Chondrocyte (in vitro differentiated cells): ENCODE data around the gene ZNF385B. TPM values are rescaled to one million over a fixed set of nuclear protein-coding genes. Genes with fewer than 3 reads are reported as not detected.
A peak's percentile ranks its signal among the peaks of the same experiment; 100 is the strongest.

ENCODE experiments used
- DNase-seq: peaks from one replicate; pipeline ENCODE4 v3.0.0; 2021; ENCODE audit warnings: mixed read lengths, low spot score
- H3K27ac Mint-ChIP-seq: one replicate; pipeline ENCODE4 v1.8.0; 2021; ENCODE audit warnings: mild to moderate bottlenecking, moderate library complexity, mixed read lengths; ENCODE audit not compliant: unreplicated experiment
- H3K27me3 Mint-ChIP-seq: 2 replicates; pipeline ENCODE4 v1.8.0; 2021; ENCODE audit warnings: low read depth, mixed read lengths
- H3K36me3 Mint-ChIP-seq: 2 replicates; pipeline ENCODE4 v1.8.0; 2021; ENCODE audit warnings: low read depth, mixed read lengths
- H3K4me1 Mint-ChIP-seq: 2 replicates; pipeline ENCODE4 v1.8.0; 2021; ENCODE audit warnings: low read depth, mild to moderate bottlenecking, mixed read lengths
- H3K4me3 Mint-ChIP-seq: one replicate; pipeline ENCODE4 v1.8.0; 2021; ENCODE audit warnings: mild to moderate bottlenecking, moderate library complexity, mixed read lengths; ENCODE audit not compliant: unreplicated experiment
- H3K9me3 Mint-ChIP-seq: 2 replicates; pipeline ENCODE4 v1.8.0; 2021; ENCODE audit warnings: low read depth, mixed read lengths
- total RNA-seq: library from RNA; stranded (reverse); gene quantifications from 3 replicates; pipeline ENCODE4 v1.2.1, GENCODE V29; 2021
- TF ChIP-seq, protein P1 (sequence below): fragments of 200-600 bp; sonication (generic); IDR thresholded peaks from 2 replicates; pipeline ENCODE4 v1.5.0; 2021; ENCODE audit warnings: antibody characterized with exemption, mild to moderate bottlenecking, moderate library complexity

The ZNF385B gene
- total RNA-seq, 1 donor from 2014 or later = 0.25 TPM

DNA sequence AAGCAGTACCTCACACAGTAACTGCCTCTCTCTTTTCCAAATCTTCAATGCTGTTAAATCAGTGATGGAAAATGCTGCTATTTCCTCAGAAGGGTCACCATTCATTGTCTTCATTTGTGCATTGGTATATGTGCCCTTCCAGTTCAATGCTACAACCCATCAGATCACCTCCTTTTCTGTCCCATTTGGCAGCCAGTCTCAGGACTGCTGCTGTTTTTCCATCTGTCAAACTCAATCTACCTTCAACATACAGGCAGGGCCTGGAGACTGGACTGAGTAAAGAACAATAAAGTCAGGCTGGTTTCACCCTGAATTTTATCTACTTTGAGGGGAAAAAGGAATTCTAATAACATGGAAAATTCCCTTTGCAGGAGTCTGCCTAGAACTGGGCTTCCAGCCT, 17.9 kb downstream of the ZNF385B start:
- Mint-ChIP-seq H3K27ac (no peak overlapping the region), H3K36me3 (no peaks in the 10 kb centered on the region), H3K27me3 (peaks cover 21% of the 10 kb centered on the region), H3K4me3 (no peak overlapping the region), H3K4me1 (peaks cover 5% of the 10 kb centered on the region), H3K9me3 (no peaks in the 10 kb centered on the region)
- DNase-seq = no peak
- TF ChIP-seq, protein P1, sequence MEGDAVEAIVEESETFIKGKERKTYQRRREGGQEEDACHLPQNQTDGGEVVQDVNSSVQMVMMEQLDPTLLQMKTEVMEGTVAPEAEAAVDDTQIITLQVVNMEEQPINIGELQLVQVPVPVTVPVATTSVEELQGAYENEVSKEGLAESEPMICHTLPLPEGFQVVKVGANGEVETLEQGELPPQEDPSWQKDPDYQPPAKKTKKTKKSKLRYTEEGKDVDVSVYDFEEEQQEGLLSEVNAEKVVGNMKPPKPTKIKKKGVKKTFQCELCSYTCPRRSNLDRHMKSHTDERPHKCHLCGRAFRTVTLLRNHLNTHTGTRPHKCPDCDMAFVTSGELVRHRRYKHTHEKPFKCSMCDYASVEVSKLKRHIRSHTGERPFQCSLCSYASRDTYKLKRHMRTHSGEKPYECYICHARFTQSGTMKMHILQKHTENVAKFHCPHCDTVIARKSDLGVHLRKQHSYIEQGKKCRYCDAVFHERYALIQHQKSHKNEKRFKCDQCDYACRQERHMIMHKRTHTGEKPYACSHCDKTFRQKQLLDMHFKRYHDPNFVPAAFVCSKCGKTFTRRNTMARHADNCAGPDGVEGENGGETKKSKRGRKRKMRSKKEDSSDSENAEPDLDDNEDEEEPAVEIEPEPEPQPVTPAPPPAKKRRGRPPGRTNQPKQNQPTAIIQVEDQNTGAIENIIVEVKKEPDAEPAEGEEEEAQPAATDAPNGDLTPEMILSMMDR = no peak

DNA sequence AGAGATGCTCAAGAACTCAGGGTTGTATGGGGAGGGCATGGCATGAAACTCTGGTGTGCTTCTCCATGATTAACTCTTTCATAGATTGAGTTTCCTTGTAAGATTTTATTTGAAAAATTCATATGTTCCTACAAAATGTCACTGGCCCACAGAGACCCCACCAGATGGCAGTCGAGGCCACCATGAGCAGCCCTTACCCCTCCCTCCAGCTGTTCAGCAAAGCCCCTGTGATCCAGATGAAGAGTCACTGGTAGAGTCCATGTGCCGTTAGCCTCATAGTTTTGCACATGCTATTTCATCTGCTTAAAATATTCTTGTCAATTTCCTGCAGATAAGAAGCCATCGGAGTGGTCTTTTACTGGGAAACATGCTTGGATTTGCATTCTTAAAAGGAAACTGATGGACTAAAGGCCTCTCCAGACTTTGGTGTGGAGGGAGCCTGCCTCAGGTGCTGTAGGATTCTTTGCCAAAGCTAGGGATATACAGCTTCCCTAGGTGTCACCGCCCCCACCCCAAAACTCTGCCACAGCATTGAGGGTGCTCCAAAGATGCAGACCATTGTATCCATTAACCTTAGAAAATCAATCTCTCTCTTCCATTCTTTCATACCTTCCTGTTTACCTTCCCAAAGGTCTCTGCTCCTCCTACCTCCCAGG, 18.8 kb downstream of the ZNF385B start:
- no peak overlapping the region for H3K27ac Mint-ChIP-seq
- DNase-seq = no peak

DNA sequence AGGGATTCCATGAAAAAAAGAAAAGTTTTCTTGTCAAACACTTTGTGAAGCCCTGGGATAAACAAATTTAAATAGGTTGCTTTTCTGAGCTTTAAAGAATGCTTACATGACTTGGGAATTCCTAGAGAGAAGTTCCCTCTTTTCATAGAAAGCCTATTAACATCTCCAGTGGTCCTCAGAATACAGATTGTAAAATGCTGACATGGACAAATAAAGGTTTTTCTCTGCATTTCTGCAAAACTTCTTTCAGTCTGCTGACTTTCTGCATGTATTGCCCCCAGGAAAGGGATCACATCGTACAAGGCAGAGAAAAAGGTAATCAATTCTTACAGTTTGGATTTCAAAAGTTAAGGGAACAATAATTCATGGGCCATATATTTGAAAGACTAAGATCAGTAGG, 20.6 kb downstream of the ZNF385B start:
- H3K9me3 Mint-ChIP-seq = no peaks in the 10 kb centered on the region
- TF ChIP-seq, protein P1 = no peak

More for the DNA sequence above, 18.8 kb downstream of the ZNF385B start:
- Mint-ChIP-seq H3K9me3 (no peaks in the 10 kb centered on the region), H3K27me3 (peaks cover 17% of the 10 kb centered on the region), H3K4me3 (no peak overlapping the region), H3K36me3 (no peaks in the 10 kb centered on the region), H3K4me1 (peaks cover 10% of the 10 kb centered on the region)
- TF ChIP-seq, protein P1 = peak; percentile 84

DNA sequence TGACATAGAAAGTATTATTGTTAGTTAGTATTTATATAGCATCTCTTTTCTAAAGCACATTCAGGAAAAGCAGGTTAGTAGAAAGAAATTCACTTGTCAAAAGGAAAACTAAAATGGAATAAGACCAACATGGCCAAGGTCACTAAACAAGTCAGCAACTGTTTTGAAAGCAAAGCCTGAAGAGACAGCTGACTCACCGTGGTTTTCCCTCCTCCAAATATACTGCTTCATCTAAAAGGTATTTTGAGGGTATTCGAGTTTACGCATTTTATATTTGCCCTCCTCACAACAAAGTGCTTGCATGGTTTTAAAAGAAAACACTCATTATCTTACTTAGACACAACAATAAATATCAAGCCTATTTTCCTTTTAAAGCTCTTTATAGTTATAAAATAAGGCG, 24.0 kb downstream of the ZNF385B start:
- H3K4me1 Mint-ChIP-seq = peaks cover 12% of the 10 kb centered on the region
- no peak overlapping the region for H3K4me3 Mint-ChIP-seq
- H3K36me3 Mint-ChIP-seq = no peaks in the 10 kb centered on the region
- TF ChIP-seq, protein P1 = no peak
- H3K9me3 Mint-ChIP-seq = no peaks in the 10 kb centered on the region
- peaks cover 32% of the 10 kb centered on the region for H3K27me3 Mint-ChIP-seq
- H3K27ac Mint-ChIP-seq = no peak overlapping the region
- no peak for DNase-seq

More for the DNA sequence above, 20.6 kb downstream of the ZNF385B start:
- H3K4me1 Mint-ChIP-seq = peaks cover 14% of the 10 kb centered on the region
- no peak overlapping the region for H3K27ac Mint-ChIP-seq
- H3K27me3 Mint-ChIP-seq = peaks cover 17% of the 10 kb centered on the region
- no peaks in the 10 kb centered on the region for H3K36me3 Mint-ChIP-seq
- no peak for DNase-seq
- no peak overlapping the region for H3K4me3 Mint-ChIP-seq

DNA sequence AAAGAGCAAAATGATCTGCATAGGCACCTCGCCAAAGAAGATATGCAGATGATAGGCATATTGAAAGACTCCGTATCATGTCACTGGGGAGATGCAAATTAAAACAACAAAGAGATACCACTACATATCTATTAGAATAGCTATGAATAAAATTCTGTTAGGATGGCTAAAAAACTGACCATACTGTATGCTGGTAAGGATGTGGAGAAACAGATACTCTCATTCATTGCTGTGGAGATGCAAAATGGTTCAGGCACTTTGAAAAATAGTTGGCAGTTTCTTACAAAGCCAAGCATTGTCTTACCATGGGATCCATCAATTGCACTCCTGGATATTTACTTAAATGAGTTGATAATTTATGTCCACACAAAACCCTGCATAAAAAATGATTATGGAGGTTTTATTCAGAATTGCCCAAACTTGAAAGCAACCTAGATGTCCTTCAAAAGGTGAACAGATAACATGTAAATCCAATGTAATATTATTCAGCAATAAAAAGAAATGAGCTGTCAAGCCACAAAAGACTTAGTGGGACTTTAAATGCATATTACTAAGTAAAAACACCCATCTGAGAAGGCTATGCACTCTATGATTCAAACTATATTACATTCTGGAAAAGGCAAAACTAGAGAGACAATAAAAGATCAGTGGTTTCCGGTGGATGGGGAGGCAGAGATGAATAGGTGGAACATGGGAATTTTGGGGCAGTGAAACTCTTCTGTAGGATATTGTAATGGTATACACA, 31.2 kb downstream of the ZNF385B start:
- peaks cover 2% of the 10 kb centered on the region for H3K36me3 Mint-ChIP-seq
- no peaks in the 10 kb centered on the region for H3K4me1 Mint-ChIP-seq
- TF ChIP-seq, protein P1 = no peak
- H3K9me3 Mint-ChIP-seq = no peaks in the 10 kb centered on the region
- H3K27ac Mint-ChIP-seq = no peak overlapping the region
- no peak for DNase-seq
- H3K27me3 Mint-ChIP-seq = peaks cover 50% of the 10 kb centered on the region
- no peak overlapping the region for H3K4me3 Mint-ChIP-seq
